Skeletal muscle satellite cell (primary cell): ENCODE measurements around the gene PCDHGA10.
"Not testable (repeated sequence)": the region's sequence is repeated elsewhere in the genome, so short reads cannot be mapped to it uniquely, and the experiment has no call there.

ENCODE experiments used
- H3K27me3 ChIP-seq: 2 replicates; pipeline ENCODE4 v1.7.0; 2013; ENCODE audit warnings: low read length; ENCODE audit not compliant: control insufficient read depth, insufficient read depth
- H3K36me3 ChIP-seq: 2 replicates; pipeline ENCODE4 v1.7.0; 2013; ENCODE audit warnings: mild to moderate bottlenecking, control low read depth, low read length; ENCODE audit not compliant: insufficient read depth
- H3K4me1 ChIP-seq: 2 replicates; pipeline ENCODE4 v1.7.0; 2013; ENCODE audit warnings: low read length; ENCODE audit not compliant: control insufficient read depth, insufficient read depth
- H3K4me2 ChIP-seq: 2 replicates; pipeline ENCODE4 v1.7.0; 2013; ENCODE audit warnings: mild to moderate bottlenecking, low read length
- H3K4me3 ChIP-seq: 2 replicates; pipeline ENCODE4 v1.7.0; 2013; ENCODE audit warnings: low read length
- H3K9ac ChIP-seq: 2 replicates; pipeline ENCODE4 v1.7.0; 2013; ENCODE audit warnings: mild to moderate bottlenecking, low read depth, low read length, moderate library complexity
- H3K9me3 ChIP-seq: replicated peaks from 2 replicates; pipeline ENCODE4 v1.7.0; 2013; ENCODE audit warnings: mild to moderate bottlenecking, control low read depth, low read length

PCDHGA10 gene

DNA sequence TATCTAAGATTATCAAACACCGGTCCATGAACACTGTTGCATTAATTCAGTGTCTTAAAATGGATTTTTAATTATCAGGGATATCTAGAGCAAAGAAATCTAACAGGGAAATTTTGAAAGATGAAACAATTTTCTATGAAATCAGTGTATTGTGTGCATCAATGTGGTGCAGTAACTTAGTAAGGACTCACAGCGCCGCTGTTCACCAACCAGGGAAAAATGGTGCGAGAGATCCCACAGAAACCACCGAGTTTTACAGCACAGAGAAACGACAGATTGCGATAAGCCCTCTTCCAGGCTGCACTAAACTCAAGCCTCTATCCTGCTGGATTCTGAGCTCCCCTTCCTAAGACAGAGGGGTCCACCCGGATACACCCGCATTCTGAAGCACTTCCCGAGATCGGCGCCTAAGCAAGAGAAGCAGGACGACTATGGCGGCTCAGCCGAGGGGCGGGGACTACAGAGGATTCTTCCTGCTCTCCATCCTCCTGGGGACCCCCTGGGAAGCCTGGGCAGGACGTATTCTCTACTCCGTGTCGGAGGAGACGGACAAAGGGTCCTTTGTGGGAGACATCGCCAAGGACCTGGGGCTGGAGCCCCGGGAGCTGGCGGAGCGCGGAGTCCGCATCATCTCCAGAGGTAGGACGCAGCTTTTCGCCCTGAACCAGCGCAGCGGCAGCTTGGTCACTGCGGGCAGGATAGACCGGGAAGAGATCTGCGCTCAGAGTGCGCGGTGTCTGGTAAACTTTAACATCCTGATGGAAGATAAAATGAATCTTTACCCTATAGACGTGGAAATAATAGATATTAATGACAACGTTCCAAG, 30.1 kb upstream of the PCDHGA10 start, which contains the start of gene PCDHGA7:
PCDHGA7 (plus strand) TSS at position 274 of the 826 bp plus-strand sequence; CDS start at position 432, 158 bp downstream.
- H3K9me3 ChIP-seq: peaks cover 7% of the 10 kb centered on the region
- no peaks in the 10 kb centered on the region for H3K4me1 ChIP-seq
- no peaks in the 10 kb centered on the region for H3K36me3 ChIP-seq
- no peaks in the 10 kb centered on the region for H3K27me3 ChIP-seq
- peak within 1 kb of the TSS; percentile 57 for H3K4me2 ChIP-seq
- H3K4me3 ChIP-seq: peak within 1 kb of the TSS; percentile 74
- peak within 1 kb of the TSS; percentile 62 for H3K9ac ChIP-seq

DNA sequence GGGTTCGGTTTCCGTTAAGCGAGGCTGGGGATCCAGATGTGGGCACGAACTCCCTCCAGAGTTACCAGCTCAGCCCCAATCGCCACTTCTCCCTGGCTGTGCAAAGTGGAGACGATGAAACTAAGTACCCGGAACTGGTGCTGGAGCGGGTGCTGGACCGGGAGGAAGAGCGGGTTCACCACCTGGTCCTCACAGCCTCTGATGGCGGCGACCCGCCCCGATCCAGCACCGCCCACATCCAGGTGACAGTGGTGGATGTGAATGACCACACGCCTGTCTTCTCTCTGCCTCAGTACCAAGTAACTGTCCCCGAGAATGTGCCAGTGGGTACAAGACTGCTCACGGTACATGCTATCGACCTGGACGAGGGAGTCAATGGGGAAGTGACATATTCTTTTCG, 29.4 kb upstream of the PCDHGA10 start:
- Histone ChIP-seq H3K9ac (peak overlapping the region; percentile 62), H3K9me3 (peaks cover 8% of the 10 kb centered on the region), H3K4me2 (peak overlapping the region; percentile 57), H3K4me3 (peak overlapping the region; percentile 74), H3K36me3 (no peaks in the 10 kb centered on the region), H3K27me3 (no peaks in the 10 kb centered on the region), H3K4me1 (no peaks in the 10 kb centered on the region)

DNA sequence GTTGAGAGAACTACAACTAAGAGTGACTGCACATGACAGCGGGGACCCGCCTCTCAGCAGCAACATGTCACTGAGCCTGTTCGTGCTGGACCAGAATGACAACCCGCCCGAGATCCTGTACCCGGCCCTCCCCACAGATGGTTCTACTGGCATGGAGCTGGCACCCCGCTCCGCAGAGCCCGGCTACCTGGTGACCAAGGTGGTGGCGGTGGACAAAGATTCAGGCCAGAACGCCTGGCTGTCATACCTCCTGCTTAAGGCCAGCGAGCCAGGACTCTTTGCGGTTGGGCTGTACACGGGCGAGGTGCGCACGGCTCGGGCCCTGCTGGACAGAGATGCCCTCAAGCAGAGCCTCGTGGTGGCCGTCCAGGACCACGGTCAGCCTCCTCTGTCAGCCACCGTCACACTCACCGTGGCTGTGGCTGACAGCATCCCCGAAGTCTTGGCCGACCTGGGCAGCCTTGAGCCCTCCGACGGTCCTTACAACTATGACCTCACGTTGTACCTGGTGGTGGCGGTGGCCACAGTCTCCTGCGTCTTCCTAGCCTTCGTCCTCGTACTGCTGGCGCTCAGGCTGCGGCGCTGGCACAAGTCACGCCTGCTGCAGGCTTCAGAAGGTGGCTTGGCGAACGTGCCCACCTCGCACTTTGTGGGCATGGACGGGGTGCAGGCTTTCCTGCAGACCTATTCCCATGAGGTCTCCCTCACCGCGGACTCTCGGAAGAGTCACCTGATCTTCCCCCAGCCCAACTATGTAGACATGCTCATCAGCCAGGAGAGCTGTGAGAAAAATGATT, 28.1 kb upstream of the PCDHGA10 start:
- H3K4me2 ChIP-seq: no peak overlapping the region
- no peak overlapping the region for H3K9ac ChIP-seq
- H3K27me3 ChIP-seq: no peaks in the 10 kb centered on the region
- H3K36me3 ChIP-seq: no peaks in the 10 kb centered on the region
- H3K9me3 ChIP-seq: peaks cover 21% of the 10 kb centered on the region
- H3K4me3 ChIP-seq: no peak overlapping the region
- H3K4me1 ChIP-seq: no peaks in the 10 kb centered on the region

DNA sequence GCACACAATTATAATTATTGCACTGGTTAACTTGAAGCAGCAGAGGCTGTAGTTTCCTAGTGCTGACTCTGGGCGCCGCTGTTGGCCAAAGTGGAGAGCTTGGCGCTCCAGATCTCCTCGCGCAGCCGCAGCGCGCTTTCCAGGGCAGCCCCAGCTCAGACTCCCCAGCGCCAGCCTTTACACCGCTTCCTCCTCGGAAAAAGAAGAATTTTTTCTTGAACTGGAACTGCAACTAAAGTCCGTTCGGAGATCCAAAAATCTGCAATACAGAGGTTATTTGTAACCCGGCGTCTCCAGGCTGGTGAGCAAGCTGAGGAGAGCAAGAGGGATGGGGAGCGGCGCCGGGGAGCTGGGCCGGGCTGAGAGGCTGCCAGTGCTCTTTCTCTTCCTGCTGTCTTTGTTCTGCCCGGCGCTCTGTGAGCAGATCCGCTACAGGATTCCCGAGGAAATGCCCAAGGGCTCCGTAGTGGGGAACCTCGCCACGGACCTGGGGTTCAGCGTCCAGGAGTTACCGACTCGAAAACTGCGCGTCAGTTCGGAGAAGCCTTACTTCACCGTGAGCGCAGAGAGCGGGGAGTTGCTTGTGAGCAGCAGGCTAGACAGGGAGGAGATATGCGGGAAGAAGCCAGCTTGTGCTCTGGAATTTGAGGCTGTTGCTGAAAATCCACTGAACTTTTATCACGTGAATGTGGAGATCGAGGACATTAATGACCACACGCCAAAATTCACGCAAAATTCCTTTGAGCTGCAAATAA, 25.1 kb upstream of the PCDHGA10 start, which contains the start of gene PCDHGB4:
PCDHGB4 (plus strand) TSS at position 142 of the 755 bp plus-strand sequence; CDS start at position 329, 187 bp downstream.
- H3K27me3 ChIP-seq, H3K4me1 ChIP-seq, H3K36me3 ChIP-seq, H3K9ac ChIP-seq: not testable (repeated sequence)
- peak within 1 kb of the TSS; percentile 54 for H3K4me2 ChIP-seq
- H3K9me3 ChIP-seq: peaks cover 28% of the 10 kb centered on the region
- H3K4me3 ChIP-seq: peak within 1 kb of the TSS; percentile 44

DNA sequence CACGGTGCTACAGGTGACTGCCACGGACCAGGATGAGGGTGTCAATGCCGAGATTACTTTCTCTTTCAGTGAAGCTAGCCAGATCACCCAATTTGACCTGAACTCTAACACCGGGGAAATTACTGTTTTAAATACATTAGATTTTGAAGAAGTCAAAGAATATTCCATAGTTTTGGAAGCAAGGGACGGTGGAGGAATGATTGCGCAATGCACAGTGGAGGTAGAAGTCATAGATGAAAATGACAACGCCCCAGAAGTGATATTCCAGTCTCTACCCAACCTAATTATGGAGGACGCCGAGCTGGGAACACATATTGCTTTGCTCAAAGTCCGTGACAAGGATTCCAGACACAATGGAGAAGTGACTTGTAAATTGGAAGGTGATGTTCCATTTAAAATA, 24.1 kb upstream of the PCDHGA10 start:
- Histone ChIP-seq H3K27me3 (no peaks in the 10 kb centered on the region), H3K4me2 (no peak overlapping the region), H3K9ac (no peak overlapping the region), H3K4me1 (no peaks in the 10 kb centered on the region), H3K36me3 (peaks cover 5% of the 10 kb centered on the region), H3K9me3 (peaks cover 32% of the 10 kb centered on the region), H3K4me3 (no peak overlapping the region)

DNA sequence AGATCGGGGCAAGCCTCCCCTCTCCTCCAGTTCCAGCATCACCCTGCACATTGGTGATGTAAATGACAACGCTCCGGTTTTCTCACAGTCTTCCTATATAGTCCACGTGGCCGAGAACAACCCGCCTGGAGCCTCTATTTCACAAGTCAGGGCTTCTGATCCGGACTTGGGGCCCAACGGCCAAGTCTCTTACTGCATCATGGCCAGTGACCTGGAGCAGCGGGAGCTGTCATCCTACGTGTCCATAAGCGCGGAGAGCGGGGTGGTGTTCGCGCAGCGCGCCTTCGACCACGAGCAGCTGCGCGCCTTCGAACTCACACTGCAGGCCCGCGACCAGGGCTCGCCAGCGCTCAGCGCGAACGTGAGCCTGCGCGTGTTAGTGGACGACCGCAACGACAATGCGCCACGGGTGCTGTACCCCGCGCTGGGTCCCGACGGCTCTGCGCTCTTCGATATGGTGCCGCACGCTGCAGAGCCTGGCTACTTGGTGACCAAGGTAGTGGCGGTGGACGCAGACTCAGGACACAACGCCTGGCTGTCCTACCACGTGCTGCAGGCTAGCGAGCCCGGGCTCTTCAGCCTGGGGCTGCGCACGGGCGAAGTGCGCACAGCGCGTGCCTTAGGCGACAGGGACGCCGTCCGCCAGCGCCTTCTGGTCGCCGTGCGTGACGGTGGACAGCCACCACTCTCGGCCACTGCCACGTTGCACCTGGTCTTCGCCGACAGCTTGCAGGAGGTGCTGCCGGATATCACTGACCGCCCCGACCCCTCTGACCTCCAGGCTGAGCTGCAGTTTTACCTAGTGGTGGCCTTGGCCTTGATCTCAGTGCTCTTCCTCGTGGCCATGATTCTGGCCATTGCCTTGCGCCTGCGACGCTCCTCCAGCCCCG, 23.4 kb upstream of the PCDHGA10 start:
- no peak overlapping the region for H3K9ac ChIP-seq
- peaks cover 35% of the 10 kb centered on the region for H3K9me3 ChIP-seq
- peaks cover 5% of the 10 kb centered on the region for H3K36me3 ChIP-seq
- H3K27me3 ChIP-seq: no peaks in the 10 kb centered on the region
- no peak overlapping the region for H3K4me2 ChIP-seq
- no peaks in the 10 kb centered on the region for H3K4me1 ChIP-seq
- H3K4me3 ChIP-seq: no peak overlapping the region

DNA sequence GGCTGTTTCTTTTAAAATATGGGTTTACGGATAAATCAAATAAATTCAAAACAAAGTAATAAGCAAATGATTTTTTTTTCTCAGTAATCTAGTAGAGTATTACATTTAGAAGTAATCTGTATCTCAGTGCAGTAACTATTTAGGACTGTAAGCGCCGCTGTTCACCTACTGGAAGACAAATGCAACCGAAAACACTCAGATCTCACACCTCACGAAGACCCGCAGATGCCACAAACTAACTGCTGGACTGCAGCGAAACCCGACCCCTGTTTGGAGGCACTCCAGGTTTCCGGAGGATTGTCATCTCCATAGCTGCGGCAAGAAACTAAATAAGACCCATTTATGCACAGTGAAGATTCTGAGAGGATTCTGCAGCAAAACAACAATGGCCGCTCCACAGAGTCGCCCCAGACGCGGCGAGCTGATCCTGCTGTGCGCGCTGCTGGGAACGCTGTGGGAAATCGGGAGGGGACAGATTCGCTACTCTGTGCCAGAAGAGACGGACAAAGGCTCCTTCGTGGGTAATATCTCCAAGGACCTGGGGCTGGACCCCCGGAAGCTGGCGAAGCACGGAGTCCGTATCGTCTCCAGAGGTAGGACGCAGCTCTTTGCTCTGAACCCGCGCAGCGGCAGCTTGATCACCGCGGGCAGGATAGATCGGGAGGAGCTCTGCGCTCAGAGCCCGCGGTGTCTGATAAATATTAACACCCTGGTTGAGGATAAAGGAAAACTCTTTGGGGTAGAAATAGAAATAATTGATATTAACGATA, 20.2 kb upstream of the PCDHGA10 start, which contains the start of gene PCDHGA8:
PCDHGA8 (plus strand) TSS at position 205 of the 770 bp plus-strand sequence; CDS start at position 386, 181 bp downstream.
- H3K4me1 ChIP-seq: no peaks in the 10 kb centered on the region
- no peaks in the 10 kb centered on the region for H3K27me3 ChIP-seq
- H3K9me3 ChIP-seq: peaks cover 39% of the 10 kb centered on the region
- no peak within 1 kb of the TSS for H3K9ac ChIP-seq
- peak within 1 kb of the TSS; percentile 22 for H3K4me3 ChIP-seq
- H3K4me2 ChIP-seq: no peak within 1 kb of the TSS
- peaks cover 5% of the 10 kb centered on the region for H3K36me3 ChIP-seq

DNA sequence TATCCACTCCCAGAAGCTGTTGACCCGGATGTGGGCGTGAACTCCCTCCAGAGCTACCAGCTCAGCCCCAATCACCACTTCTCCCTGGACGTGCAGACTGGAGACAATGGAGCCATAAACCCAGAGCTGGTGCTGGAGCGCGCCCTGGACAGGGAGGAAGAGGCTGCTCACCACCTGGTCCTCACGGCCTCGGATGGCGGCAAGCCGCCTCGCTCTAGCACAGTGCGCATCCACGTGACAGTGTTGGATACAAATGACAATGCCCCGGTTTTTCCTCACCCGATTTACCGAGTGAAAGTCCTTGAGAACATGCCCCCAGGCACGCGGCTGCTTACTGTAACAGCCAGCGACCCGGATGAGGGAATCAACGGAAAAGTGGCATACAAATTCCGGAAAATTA, 19.5 kb upstream of the PCDHGA10 start:
- H3K36me3 ChIP-seq: peaks cover 5% of the 10 kb centered on the region
- no peaks in the 10 kb centered on the region for H3K4me1 ChIP-seq
- no peak overlapping the region for H3K4me3 ChIP-seq
- no peak overlapping the region for H3K9ac ChIP-seq
- H3K9me3 ChIP-seq: peaks cover 39% of the 10 kb centered on the region
- H3K4me2 ChIP-seq: no peak overlapping the region
- no peaks in the 10 kb centered on the region for H3K27me3 ChIP-seq

DNA sequence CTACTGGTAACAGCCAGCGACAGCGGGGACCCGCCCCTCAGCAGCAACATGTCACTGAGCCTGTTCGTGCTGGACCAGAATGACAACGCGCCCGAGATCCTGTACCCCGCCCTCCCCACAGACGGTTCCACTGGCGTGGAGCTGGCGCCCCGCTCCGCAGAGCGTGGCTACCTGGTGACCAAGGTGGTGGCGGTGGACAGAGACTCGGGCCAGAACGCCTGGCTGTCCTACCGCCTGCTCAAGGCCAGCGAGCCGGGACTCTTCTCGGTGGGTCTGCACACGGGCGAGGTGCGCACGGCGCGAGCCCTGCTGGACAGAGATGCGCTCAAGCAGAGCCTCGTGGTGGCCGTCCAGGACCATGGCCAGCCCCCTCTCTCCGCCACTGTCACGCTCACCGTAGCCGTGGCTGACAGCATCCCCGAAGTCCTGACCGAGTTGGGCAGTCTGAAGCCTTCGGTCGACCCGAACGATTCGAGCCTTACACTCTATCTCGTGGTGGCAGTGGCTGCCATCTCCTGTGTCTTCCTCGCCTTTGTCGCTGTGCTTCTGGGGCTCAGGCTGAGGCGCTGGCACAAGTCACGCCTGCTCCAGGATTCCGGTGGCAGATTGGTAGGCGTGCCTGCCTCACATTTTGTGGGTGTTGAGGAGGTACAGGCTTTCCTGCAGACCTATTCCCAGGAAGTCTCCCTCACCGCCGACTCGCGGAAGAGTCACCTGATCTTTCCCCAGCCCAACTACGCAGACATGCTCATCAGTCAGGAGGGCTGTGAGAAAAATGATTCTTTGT, 18.2 kb upstream of the PCDHGA10 start:
- H3K4me2 ChIP-seq, H3K4me3 ChIP-seq, H3K27me3 ChIP-seq, H3K4me1 ChIP-seq, H3K9ac ChIP-seq, H3K36me3 ChIP-seq: not testable (repeated sequence)
- H3K9me3 ChIP-seq: peaks cover 38% of the 10 kb centered on the region
